Stimulated activated CD4-positive, alpha-beta T cell treated with anti-CD3 and anti-CD28 coated beads, Interleukin-2, amount 100 ng/mL, for 24 hours (primary cell): ENCODE results near the gene SPTLC3.

Experiments
- DNase-seq, 2 donors: peaks; one replicate each; pipeline ENCODE4 v3.0.0-alpha.2; 2020

The SPTLC3 gene

DNA sequence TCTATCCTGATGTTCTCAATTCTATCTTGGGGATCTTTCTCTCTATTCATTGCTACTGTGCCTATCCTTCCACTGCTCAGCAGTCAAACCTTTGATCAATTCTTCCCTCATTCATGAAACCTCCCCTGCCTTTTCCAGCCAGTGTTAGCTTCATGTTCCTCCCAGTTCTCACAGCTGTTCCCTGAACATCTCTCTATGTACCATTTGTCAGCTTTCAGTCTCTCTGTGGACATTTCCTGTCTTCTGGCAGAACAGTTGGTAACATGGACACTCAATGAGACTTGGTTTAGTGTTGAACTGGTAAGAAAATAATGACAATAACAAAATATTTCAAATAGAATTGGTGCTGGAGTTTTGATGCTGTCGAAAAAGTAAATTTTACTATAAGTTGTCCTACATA lies 26.2 kb downstream of the SPTLC3 start:
- DNase-seq = no peak

DNA sequence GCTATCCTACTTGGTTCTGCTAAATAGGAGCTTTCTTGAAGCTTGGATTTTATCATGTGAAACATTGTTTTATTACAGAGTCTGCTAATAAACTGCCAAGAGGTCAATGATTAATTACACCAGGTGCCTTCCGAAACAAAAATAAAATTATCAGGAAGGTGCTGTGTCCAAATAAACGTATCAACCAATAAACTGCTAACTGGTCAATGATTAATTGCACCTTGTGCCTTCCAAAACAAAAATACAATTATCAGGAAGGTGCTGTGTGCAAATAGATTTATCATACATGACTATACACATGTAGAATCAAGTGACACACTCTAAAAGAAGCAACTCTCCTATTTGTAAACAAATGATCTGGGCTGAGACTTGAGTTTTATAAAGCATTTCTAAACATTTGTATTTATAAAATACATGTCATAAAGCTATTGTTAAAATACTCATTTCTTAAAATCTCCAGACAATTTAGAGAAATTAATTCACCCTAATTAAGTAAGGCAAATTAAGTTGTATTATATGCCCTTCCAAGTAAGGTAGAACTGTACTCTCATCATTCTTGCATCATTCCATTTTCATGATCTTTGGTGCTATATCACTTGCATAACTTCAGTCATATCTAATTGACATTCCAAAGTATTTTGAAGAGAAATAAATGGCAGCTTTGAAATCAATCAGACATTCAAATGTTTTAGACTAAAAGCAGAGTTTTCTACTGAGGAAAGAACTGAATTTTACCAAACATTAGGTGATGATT lies 26.8 kb downstream of the SPTLC3 start:
- no peak for DNase-seq

DNA sequence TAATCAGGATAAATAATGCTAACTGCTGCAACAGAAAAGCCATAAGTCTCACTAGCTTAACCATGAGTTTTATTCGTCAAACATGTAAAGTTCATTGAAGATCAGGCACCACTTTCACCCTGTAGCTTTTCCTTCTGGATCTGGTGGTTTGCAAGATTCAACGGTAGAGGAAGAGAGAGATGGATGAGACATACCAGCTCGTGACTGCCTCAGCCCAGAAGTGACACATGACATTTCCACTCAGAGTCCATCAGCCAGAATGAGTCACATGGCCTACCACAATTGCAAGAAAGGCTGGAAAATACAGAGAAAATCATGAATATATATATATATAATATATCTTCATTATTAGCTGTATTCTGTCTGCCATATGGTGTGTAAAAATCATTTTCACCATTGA lies 29.0 kb downstream of the SPTLC3 start:
- DNase-seq = no peak

DNA sequence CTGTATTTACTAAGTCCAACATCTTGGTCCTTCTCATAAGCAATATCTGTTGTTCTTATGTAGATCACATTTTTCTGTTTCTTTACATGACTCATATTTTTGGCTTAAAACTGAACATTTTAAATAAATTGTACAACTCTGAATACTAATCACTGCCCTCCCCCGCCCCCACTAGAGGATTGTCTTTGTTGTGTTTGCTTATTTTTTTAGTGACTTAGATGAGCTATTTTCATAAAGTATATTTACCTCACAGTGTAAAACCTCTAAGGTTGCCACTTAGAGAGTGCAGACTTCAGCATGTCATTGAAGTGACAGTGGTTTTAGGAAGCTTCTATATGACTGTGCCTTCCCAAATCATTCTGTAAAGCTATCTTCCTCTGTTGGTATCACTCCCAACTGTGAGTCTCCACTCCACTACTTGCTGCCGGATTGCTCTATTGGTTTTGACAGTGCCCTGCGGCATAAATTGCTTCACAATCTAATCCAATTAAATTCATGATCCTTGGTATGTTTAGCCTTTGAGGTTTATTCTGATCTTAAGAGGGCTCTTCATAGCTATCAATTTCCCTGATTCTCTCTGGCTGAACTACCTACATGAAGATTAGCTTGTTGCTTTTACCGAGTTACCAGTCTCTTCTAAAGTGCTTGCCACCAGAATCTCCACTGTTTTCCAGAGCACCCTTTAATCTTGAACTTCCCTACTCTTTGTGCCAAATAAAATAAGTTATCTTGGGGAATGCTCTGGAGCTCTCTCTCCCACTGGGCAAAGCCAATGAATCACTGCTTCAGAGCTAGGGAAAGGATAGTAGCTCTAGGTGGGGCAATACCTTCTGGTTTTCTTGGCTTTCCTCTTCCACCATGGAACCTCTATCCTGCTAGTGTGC lies 33.0 kb downstream of the SPTLC3 start:
- DNase-seq = no peak

DNA sequence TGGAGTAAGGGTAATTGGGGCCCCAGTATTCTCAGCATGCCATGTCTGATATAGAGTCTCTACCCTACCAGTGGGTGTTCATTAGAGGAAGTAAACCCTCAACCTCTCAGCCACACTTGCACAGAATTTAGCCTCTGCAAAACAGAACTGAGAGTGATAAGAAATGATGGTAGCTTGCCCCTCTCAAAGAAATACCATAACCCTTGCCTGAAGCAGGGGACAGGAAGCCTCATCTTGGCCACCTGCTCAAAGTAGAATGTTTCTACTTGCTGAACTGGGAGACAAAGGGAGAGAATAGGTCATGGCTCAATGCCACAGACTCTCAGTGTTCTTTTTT lies 33.7 kb downstream of the SPTLC3 start:
- DNase-seq = no peak

DNA sequence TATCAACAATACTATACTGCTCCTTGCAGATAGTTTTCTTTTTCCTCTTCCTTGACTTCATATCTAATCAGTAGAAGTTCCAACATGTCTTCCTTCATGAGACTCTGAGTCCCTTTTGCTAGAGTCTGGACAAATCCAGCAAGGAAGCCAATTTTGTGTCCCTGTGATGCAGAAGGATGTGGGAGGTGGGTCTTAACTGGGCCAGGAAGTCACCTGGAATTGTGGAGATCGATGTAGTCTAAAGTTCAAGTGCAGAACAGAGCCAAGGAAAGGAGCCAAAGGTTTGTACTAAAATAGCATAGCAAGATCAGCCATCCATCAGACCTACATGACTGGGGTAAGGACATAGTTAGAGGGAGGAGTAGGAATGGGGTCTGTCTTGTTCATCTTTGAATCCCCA lies 37.6 kb downstream of the SPTLC3 start:
- DNase-seq = no peak

DNA sequence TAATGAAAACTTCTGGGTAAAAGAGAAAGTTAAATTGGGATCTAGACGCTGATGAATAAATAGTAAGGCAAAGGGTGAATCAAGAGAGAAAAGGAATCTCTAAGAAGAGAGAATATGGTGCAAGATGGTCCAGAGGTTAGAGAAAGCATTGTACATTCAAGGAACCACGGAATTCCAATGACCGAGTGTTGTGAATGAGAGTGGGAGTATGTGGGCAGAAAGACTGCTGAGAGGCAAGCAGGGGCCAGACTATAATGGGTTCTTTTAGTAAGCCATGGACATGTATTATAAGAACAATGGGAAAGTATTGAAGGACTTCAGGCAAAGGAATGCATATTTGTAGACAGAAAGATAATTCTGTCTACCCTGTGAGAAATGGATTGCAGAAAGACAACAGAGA lies 45.2 kb downstream of the SPTLC3 start:
- DNase-seq = no peak

DNA sequence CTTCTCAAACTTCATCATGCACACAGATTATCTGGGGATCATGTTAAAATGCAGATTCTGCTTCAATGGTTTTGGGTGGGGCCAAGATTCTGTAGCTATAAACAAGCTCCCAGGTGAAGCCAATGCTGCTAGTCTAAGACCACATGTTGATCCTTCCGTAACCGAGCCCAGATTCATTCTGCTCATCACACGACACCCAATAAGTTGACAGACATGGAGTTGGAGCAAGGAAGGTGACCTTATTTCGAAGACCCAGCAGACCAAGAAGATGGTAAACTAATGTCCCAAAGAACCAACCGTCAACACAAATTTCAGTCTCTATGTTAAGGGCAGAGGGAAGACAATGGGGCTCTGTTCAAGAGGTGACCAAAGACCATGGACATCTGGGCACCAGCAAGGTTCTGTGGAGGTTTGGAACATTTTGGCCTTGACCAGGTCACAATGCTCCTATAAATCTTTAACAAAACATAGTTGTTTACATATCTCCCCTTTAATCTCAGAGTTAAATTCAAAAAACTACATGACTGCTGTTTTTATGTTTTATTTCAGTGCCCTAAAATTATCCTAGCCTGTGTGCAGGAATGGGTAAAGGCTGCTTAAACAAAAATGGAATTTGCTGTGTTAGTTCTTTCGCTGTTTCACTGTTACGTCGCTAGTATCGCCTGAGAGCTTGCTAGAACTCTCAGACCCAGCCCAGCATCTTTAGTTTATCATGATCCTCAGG lies 50.1 kb downstream of the SPTLC3 start:
- no peak for DNase-seq

DNA sequence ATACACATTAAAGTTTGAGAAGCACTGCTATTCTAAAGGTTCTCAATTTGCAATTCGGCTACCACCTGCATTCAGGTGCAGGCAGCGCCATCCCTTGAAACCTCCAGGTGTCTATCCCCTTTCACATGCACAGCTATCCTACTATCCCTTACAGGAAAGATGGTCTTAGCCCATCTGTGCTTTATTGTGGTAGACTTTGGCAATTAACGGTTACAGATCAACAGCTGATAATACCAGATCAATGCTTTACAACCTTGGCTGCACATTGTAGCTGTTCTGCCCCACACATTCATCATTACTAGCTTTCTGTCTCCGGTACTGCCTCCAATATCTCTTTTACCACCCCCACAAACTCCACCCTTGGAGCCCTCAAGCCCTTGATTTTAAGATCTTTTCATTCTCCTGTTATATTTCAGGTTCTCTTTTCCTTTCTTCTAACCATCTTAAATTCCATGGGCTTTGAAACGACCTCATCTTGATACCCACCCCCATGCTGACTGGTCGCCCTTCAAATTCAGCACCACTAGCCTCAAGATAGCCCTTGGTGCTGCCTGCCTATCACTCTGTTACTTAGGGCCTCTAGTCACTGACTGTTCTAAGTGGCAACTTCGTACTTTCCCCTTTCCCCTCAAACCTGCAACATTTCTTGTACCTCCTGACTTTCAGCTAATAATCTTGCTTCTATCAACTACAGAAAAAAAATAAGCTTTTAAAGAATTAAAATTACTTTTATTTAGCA lies 50.8 kb downstream of the SPTLC3 start:
- no peak for DNase-seq

DNA sequence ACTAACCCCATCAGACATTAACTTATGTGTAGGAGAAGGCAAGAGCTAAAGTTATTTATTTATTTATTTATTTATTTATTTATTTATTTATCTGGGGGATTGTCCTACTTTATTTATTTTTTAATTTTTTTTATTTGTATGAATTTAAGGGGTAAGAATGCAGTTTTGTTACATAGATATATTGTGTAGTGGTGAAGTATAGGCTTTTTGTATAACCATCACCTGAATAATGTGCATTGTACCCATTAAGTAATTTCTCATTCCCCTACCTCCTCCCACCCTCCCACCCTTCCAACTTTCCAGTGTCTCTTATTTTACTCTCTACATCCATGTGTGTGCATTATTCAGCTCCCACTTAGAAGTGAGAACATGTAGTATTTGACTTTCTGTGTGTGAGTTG lies 51.6 kb downstream of the SPTLC3 start:
- DNase-seq = no peak

DNA sequence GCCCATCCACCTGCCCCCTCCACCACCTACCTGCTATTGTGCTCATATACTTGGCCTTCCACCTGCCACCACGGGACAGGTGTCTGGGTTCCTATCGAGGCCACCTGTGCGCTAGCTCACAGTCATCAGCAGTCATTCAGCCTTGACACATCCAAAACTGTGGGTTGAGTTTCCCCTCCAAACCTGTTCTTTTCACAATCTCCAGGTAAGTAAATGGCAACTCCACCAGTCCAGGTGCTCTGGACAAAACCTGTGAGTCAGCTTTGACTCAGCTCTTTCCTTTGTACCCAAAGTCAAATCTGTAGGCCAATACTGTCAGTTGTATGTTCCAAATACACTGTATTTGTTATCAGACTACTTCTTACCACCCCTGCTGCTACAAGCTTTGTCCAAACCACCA lies 52.6 kb downstream of the SPTLC3 start:
- no peak for DNase-seq

DNA sequence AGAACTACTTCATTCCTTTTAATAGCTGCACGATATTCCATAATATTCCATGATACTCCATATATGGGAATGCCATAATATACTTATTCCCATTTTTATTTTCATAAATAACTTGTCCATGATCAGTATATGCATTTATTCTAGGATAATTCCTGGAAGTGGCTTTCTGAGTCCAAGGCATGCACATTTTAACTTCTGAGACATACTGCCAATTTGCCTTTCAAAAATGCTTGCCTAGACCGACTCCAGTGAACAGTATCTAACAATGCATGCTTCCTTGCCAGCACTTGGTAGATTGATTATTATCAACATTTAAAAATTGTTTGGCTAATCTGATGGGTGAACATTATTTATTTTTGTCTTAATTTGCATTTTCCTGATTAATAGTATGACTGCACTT lies 54.0 kb downstream of the SPTLC3 start:
- DNase-seq = no peak

DNA sequence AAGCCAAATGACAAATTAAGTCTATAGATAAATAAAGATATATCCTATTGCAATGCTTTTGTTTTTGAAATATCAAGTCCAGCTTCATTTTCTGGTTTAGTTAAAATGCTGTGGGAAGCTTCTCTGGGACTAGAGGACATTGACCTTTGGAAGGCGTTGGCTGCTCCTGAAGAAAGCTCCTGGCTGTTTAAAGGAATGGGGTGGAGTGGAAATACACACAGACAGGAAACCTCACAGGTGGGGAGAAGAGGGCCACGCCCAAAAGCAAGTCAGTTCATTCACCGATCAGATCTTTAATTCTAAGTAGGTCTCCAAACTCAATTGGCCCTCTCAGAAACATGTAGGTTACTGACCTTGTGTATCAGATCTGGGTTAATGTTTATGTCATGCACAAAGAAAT lies 59.6 kb downstream of the SPTLC3 start:
- no peak for DNase-seq

DNA sequence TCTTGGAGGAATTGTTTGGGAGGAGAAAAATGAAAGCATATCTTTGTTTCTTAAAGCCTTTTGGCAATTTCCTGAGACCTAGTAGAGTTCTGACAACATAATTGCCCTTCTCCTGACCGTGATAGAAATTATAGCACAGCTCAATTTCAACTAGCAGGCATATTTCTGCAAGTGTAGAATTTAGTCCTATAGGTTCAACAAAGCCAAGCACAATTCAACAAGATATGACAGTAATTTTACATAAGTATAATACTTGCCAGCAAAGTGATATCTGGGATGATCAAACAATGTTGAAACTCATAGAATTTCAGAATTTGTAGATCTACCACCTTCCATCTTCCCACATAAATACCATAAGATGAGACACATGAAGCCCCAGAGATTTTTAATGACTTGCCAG lies 73.1 kb downstream of the SPTLC3 start:
- DNase-seq = no peak

DNA sequence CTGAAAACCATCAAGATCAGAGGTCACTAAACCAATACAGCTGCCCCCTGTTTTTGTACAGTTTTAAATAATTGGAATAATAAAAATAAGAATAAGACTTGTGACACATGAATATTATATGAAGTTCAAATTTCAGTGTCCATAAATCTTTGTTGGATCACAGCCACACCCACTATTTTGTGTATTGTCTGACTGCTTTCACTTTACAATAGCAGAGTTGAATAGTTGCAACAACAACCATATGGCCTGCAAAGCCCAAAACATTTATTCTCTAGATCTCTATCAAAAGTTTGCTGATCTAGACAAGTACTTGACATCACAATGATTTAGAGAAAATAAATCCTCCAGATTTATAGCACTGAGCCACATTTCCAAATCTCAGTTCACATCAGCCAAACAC lies 73.6 kb downstream of the SPTLC3 start:
- DNase-seq = no peak

DNA sequence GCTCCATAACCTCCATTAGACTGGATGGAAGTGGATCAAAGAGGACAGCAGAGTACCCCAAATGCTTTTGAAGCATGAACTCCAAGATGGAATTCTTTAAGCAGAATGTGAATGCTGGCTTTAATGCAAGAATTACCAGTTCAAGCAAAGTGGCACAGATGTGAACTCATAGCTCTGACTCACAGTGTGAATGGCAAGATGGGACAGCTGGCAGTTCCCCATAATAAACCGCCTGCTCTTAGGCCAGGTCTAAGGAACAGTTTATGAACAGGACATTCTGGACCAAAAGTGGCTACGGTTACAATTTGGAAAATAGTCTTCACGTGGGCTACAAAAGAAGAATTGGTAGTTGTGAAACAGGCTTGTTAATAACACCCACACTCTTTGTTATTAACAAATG lies 76.5 kb downstream of the SPTLC3 start:
- DNase-seq = no peak

DNA sequence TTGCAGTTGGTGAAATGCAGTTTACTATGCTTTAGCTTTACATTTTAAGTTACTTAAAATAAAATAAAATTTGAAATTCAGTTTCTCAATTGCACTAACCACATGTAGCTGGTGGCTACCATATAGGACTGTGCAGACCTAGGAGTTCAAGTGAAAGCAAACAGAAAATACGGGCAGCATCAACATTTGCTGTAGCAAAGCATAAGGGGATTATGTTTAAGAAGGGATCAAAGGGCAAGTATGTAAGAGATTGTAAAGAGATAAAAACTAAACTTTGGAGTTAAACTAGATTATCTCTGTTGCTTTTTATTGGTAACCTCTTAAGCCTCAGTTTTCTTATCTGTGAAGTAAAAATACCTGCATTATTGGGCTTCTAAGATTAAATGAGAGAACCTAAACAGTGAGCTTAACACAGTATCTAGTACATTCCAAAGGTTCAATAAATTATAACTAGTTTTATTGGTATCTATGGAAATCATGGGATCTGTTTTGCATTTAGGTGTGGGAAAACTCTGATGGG lies 81.2 kb downstream of the SPTLC3 start:
- no peak for DNase-seq

DNA sequence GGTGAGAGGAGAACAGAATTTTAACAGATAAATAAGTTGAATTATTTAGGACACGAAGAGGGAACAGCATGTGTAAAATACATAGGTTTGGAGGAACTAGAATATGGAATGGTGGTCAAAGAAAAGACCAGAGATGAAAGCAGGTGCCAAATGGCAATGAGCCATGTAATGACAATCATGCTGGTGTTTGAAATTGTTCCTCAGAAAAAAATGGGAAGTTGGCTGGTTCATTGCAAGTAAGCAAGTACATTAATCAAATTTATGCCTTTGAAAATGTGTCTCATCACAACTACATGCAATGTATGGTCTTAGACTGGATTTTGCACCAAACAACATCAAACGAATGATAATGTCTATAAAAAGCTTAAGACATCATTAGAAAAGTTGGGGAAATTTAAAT lies 83.3 kb downstream of the SPTLC3 start:
- DNase-seq = no peak

DNA sequence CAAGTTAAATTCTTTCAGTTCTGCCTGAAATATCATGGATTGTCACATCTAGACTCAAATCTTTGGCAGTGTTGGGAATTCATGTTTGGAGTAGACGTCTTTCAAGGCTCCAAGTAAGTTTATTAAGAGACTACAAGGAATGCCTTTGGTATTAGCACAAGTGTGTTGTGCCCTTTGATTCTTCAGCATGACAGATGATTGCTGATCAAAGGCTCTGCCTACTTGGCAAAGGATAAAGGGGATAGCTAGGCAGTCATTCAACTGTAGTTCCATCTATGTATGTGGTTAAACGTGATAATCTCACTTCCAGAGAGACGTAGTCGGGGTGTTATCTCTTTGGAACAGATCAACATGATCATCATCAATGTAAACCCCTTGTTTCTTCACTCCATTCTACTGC lies 86.2 kb downstream of the SPTLC3 start:
- DNase-seq = no peak

DNA sequence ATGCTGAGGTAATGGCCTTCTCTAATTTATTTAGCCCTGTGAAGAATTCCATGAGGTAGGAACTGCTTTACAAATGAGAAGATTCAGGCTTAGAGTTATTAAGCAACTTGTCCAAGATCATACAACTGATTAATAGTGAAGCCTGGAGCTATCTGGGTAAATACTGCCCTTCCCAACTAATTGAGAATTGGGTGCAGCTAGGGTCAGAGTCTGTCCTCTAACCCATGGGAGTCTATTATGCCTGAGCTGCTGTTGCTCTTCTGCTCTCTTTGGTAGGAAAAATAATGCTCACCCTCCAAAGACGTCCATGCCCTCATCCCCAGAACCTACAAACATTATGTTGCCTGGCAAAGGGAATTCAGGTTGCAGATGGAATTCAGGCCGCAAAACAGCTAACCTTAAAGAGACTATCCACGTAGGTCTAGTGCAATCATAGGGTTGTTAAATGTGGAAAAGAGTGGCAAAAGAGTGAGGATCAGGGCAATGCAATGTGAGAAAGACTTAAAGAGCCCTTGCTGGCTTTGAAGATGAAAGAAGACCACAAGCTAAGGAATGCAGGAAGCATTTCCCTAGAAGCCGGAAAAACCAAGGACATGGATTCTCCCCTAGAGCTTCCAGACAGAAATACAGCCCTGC lies 90.1 kb downstream of the SPTLC3 start:
- DNase-seq = no peak

DNA sequence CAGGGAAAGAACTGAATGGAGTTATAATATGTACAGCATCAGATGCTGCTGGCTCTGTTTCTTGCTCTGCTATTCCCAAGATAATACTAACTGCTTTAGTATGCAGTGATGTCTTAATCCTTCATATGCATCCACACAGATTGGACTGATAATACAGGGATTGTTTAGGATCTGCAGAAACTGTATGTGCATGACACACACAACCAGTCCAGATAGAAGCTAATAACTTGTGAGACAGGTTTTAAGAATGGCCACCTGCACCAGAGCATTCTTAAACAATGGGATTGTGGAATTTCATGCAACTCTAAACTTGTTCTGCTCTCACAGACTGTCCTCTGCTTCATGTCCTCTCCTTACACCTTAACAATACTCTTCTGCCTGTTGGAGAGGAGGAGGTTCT lies 90.9 kb downstream of the SPTLC3 start:
- no peak for DNase-seq

DNA sequence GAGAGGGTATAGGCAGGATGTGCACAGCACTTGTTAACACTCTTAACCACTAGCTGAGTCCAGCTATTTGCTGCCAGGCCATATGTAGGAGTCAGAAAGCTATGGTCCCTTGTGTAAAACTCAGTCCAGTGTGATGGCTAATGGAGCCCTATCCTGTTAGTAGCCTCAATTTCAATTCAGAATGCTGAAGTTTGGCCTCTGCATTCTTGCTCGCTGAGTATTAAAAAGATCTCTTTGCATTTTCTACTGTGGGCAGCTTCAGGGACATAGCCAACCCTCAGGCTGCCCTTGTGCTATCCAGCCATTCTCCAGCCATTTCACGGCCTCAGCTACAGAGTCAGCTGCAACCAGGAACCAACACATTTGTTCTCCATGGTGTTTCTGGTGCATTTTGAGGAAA lies 92.5 kb downstream of the SPTLC3 start:
- DNase-seq = no peak

DNA sequence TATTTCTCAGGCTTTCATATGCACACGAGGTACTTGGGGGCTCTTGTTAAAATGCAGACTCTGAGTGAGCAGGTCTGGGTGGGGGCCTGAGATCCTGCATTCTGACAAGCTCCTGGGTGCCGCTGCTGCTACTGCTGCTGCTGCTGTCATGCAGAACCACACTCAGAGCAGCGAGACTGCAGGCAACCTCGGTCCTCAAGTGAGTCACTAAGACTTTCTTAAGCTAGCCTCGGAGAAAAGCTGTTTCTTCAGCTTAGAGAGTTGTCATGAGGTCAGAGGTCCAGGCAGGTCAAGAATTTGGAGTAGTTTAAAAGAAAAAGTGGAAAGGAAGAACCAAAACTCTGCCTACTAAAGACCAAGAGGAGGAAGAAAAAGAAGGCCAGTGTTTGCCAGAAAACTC lies 92.9 kb downstream of the SPTLC3 start:
- DNase-seq = no peak
